ENCODE measurements around the gene SYCP2L.
"Not testable (repeated sequence)": the region's sequence is repeated elsewhere in the genome, so short reads cannot be mapped to it uniquely, and the experiment has no call there.

The SYCP2L gene

DNA sequence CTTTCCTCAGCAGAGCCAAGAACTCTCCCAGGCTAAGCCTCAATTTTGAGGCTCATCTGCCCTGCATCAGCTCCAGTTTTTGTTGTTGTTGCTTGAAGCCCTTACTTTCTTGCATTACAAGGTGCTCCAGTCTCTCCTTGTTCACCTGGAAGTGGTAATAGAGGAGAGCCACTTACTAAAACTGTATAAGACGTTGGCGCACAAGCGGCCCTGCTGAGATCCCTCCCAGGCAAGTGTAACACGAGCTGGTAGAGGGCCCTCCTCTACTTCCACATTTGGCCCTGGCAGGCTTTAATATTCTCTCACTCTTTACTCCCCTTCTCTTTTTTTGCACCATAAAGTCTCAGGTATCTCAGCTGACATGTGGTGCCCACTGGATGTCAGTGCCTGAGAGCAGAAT is 24.5 kb upstream of the SYCP2L start:
- Mint-ChIP-seq H3K27ac (no peak overlapping the region), H3K4me1 (no peaks in the 10 kb centered on the region), H3K36me3 (no peaks in the 10 kb centered on the region), H3K27me3 (peaks cover 3% of the 10 kb centered on the region), H3K9me3 (no peaks in the 10 kb centered on the region), H3K4me3 (no peak overlapping the region)
- CTCF ChIA-PET, result no interaction called here
- DNase-seq, result no peak

- DNase-seq, H3K4me1 Mint-ChIP-seq, H3K4me3 Mint-ChIP-seq, H3K27ac Mint-ChIP-seq, CTCF ChIA-PET, H3K27me3 Mint-ChIP-seq, H3K9me3 Mint-ChIP-seq, H3K36me3 Mint-ChIP-seq: not testable (repeated sequence)
Observed at GRCh38 chr6:10863031-10863430, 23.8 kb upstream of the SYCP2L start.

DNA sequence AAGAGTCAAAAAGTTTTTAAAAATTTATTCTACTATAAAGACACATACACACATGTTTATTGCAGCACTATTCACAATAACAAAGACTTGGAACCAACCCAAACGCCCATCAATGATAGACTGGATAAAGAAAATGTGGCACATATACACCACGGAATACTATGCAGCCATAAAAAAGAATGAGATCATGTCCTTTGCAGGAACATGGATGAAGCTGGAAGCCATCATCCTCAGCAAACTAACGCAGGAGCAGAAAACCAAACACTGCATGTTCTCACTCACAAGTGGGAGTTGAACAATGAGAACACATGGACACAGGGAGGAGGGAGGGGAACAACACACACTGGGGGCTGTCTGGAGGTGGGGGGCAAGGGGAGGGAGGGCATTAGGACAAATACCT is 20.1 kb upstream of the SYCP2L start:
- not testable (repeated sequence) for H3K36me3 Mint-ChIP-seq, H3K27ac Mint-ChIP-seq, H3K4me1 Mint-ChIP-seq, DNase-seq, H3K27me3 Mint-ChIP-seq, H3K9me3 Mint-ChIP-seq, H3K4me3 Mint-ChIP-seq
- CTCF ChIA-PET, result interaction anchor here (1.2 kb wide), 1 partner anchor 25 kb away, joined by 3 read pairs; no protein-coding TSS in a partner anchor

DNA sequence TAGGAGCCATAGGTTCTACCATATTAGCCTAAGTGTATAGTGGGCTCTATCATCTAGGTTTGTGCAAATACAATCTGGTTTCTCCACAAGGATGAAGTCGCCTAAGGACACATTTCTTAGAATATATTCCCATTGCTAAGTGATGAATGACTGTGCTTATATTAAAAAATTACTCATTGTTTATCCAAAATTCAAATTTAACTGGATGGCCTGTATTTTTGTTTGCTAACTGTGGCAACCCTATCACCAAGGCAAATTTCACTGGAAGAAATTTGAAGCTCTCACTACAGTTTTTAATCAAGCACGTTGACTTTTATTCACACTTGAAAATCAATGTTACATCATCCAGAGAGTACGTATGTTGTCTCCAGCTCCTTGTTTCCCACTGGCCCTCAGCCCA is 18.9 kb upstream of the SYCP2L start:
- Mint-ChIP-seq H3K9me3 (no peaks in the 10 kb centered on the region), H3K36me3 (no peaks in the 10 kb centered on the region), H3K4me3 (no peak overlapping the region), H3K4me1 (no peaks in the 10 kb centered on the region), H3K27ac (no peak overlapping the region), H3K27me3 (peaks cover 3% of the 10 kb centered on the region)
- CTCF ChIA-PET, result interaction anchor here (1.2 kb wide), 1 partner anchor 26 kb away, joined by 3 read pairs; no protein-coding TSS in a partner anchor
- no peak for DNase-seq

- Mint-ChIP-seq H3K27ac (no peak overlapping the region), H3K36me3 (no peaks in the 10 kb centered on the region), H3K4me3 (no peak overlapping the region), H3K9me3 (no peaks in the 10 kb centered on the region), H3K27me3 (peaks cover 7% of the 10 kb centered on the region), H3K4me1 (no peaks in the 10 kb centered on the region)
- CTCF ChIA-PET, result interaction anchor here (1.2 kb wide), 1 partner anchor 16 kb away, joined by 3 read pairs; no protein-coding TSS in a partner anchor
- DNase-seq, result no peak
Observed at GRCh38 chr6:10873374-10873773, 13.5 kb upstream of the SYCP2L start.

- no peak overlapping the region for H3K4me3 Mint-ChIP-seq
- peaks cover 7% of the 10 kb centered on the region for H3K27me3 Mint-ChIP-seq
- H3K36me3 Mint-ChIP-seq, result no peaks in the 10 kb centered on the region
- H3K4me1 Mint-ChIP-seq, result no peaks in the 10 kb centered on the region
- DNase-seq, result no peak
- H3K9me3 Mint-ChIP-seq, result no peaks in the 10 kb centered on the region
- CTCF ChIA-PET, result no interaction called here
- no peak overlapping the region for H3K27ac Mint-ChIP-seq
Observed at GRCh38 chr6:10874207-10874606, 12.6 kb upstream of the SYCP2L start.

- H3K36me3 Mint-ChIP-seq, result no peaks in the 10 kb centered on the region
- CTCF ChIA-PET, result no interaction called here
- no peak for DNase-seq
Observed at GRCh38 chr6:10875026-10875425, 11.8 kb upstream of the SYCP2L start.

DNA sequence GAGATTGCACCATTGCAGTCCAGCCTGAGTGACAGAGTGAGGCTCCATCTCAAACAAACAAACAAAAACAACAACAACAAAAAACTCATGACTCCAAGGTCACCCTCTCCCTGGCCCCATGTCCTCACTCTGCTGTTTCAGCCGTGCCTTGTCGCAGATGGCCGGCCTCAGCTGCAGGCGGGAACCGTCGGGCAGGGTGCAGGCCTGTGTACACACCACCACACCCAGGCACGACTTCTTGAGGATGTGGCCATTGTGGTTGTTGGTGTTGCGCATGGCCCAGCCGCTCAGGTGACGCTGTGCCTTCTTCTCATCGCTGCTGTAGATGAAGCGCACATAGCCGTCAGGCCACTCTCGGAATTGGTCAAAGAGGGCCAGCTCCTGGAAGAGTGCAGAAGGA is 9.8 kb upstream of the SYCP2L start:
- no peaks in the 10 kb centered on the region for H3K9me3 Mint-ChIP-seq
- no peak for DNase-seq
- no peaks in the 10 kb centered on the region for H3K36me3 Mint-ChIP-seq
- peaks cover 34% of the 10 kb centered on the region for H3K27me3 Mint-ChIP-seq
- H3K27ac Mint-ChIP-seq, result no peak overlapping the region
- no peaks in the 10 kb centered on the region for H3K4me1 Mint-ChIP-seq
- no peak overlapping the region for H3K4me3 Mint-ChIP-seq
- CTCF ChIA-PET, result no interaction called here

More at GRCh38 chr6:10875026-10875425, 11.8 kb upstream of the SYCP2L start:
- Mint-ChIP-seq H3K27me3 (peaks cover 14% of the 10 kb centered on the region), H3K4me1 (no peaks in the 10 kb centered on the region), H3K27ac (no peak overlapping the region), H3K4me3 (no peak overlapping the region), H3K9me3 (no peaks in the 10 kb centered on the region)

DNA sequence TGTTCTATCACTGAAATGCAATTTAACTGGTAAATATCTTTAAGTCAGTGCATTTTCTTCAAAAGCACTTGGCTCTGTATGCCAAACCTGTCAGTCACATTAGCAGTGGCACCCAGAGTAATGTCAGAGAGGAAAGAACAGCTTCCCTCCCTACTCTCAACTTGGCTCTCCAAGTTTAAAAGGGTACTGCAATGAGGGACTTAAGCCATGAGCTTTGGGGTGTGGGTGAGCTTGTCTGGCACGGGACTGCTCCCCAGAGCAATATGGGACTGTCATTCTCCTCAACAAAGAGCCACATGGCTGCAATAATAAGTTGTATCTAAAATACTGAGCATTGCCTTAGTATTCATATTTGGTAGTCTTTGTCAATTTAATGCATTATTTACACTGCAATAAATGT is 9.0 kb upstream of the SYCP2L start:
- DNase-seq, result no peak

DNA sequence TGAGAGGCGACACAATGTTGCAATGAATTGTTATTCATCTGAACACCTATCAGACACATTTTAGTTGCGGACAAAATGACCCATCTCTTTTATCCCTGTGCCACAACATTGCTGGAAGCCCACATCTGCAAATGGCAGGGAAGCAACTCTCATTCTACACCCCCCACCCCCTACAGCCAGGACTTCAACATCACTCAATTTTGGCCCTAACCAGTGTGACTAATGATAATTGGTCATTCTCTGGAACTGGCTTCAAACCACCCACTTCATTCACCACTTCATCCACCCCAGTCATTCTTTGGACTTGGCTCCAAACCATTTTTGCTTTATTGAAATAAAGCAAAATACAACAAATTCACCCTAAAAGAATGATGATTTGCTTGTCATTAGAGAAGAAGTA is 6.5 kb upstream of the SYCP2L start:
- H3K27ac Mint-ChIP-seq, result no peak overlapping the region
- CTCF ChIA-PET, result no interaction called here
- H3K4me1 Mint-ChIP-seq, result no peaks in the 10 kb centered on the region
- no peak for DNase-seq
- H3K4me3 Mint-ChIP-seq, result no peak overlapping the region
- no peaks in the 10 kb centered on the region for H3K9me3 Mint-ChIP-seq
- H3K27me3 Mint-ChIP-seq, result peaks cover 59% of the 10 kb centered on the region
- H3K36me3 Mint-ChIP-seq, result no peaks in the 10 kb centered on the region

More for the DNA sequence above, 9.0 kb upstream of the SYCP2L start:
- Mint-ChIP-seq H3K27me3 (peaks cover 40% of the 10 kb centered on the region), H3K27ac (no peak overlapping the region), H3K36me3 (no peaks in the 10 kb centered on the region), H3K4me1 (no peaks in the 10 kb centered on the region), H3K4me3 (no peak overlapping the region), H3K9me3 (no peaks in the 10 kb centered on the region)
- CTCF ChIA-PET, result no interaction called here

DNA sequence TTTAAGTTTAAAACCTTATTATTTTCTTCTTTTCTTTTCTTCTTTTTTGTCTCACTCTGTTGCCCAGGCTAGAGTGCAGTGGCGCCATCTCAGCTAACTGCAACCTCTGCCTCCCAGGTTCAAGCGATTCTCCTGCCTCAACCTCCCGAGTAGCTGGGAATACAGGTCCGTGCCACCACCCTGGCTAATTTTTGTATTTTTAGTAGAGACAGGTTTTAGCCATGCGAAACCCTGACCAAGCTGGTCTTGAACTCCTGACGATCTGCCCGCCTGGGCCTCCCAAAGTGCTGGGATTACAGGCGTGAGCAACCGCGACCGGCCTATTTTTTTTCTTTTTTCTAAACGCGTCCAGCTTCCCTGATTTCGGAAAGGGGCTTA is 4.6 kb upstream of the SYCP2L start:
- CTCF ChIA-PET, DNase-seq, H3K36me3 Mint-ChIP-seq, H3K4me1 Mint-ChIP-seq, H3K27ac Mint-ChIP-seq, H3K4me3 Mint-ChIP-seq, H3K9me3 Mint-ChIP-seq: not testable (repeated sequence)
- peaks cover 76% of the 10 kb centered on the region for H3K27me3 Mint-ChIP-seq

DNA sequence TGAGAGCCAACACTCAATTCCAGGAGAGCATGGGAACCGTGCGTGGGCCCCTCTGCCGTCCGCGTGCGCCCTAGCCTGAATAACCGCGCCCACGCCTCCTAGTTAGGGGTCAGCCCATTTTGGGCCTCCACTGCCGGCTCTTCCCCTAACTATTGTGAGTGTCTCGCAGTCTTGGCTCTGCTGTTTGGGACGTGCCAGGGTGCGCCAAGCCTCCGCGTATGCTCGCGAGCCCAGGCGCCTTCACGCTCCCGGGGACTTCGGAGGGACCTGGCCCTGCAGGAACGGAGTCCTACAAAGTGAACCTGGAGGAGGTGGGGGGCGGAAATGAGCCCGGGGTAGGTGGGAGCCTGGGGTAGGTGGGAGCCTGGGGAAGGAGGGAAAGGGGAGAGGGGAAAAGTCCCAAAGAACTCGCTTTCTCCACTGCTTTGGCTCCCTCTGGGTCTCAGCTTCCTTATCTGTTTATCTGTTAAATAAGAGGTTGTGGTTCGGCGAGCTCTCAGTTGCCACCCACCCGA is 4.1 kb upstream of the SYCP2L start:
- Mint-ChIP-seq H3K4me1 (peaks cover 5% of the 10 kb centered on the region), H3K36me3 (no peaks in the 10 kb centered on the region), H3K4me3 (no peak overlapping the region), H3K27ac (peak overlapping the region; percentile 65), H3K27me3 (peaks cover 81% of the 10 kb centered on the region), H3K9me3 (no peaks in the 10 kb centered on the region)
- CTCF ChIA-PET, result interaction anchor here (0.7 kb wide), 1 partner anchor 382 kb away, joined by 4 read pairs; no protein-coding TSS in a partner anchor
- no peak for DNase-seq

GRCh38 chr6:10883312-10884244 is 3.3 kb upstream of the SYCP2L start:
- H3K9me3 Mint-ChIP-seq, result no peaks in the 10 kb centered on the region
- H3K4me1 Mint-ChIP-seq, result peaks cover 6% of the 10 kb centered on the region
- no peaks in the 10 kb centered on the region for H3K36me3 Mint-ChIP-seq
- peaks cover 89% of the 10 kb centered on the region for H3K27me3 Mint-ChIP-seq
- no peak overlapping the region for H3K4me3 Mint-ChIP-seq
- H3K27ac Mint-ChIP-seq, result no peak overlapping the region
- CTCF ChIA-PET, result interaction anchor here (0.7 kb wide), 1 partner anchor 381 kb away, joined by 4 read pairs; no protein-coding TSS in a partner anchor
- DNase-seq, result no peak

DNA sequence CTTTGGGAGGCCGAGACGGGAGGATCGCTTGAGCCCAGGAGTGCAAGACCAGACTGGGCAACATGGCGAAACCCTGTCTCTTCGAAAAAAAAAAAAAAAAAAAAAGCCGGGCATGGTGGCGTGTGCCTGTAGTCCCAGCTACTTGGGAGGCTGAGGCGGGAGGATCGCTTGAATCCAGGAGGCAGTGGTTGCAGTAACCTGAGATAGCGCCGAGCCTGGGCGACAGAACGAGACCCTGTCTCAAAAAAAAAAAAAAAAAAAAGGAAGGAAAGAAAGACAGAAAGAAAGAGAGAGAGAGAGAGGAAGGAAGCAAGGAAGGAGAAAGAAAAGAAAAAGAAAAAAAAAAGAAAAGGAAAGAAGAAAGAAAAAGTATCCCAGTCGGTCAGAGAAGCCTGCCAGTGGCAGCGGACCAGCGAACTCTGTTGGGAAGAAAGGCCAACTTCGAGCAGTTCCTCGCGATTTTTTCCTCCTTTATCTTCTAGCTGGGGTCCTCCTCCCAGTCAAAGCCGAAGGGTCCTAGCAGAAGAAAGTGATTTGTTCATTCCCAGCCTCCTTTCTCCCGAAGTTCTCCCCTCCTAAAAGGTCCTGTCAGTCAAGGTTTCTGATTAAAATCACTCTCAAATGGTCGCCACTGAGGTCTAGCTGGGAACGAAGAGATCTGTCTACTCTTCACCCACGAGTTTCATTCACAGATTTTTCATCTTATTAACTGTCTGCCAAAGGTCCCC is 2.4 kb upstream of the SYCP2L start:
- DNase-seq, result no peak
- Mint-ChIP-seq H3K27ac (no peak overlapping the region), H3K4me3 (no peak overlapping the region), H3K4me1 (peaks cover 6% of the 10 kb centered on the region), H3K27me3 (peaks cover 95% of the 10 kb centered on the region), H3K9me3 (no peaks in the 10 kb centered on the region), H3K36me3 (no peaks in the 10 kb centered on the region)
- CTCF ChIA-PET, result interaction anchor here (0.7 kb wide), 1 partner anchor 45 kb away, joined by 3 read pairs; no protein-coding TSS in a partner anchor
